GM23338 (cell line): ENCODE data around the gene NUP98. TPM values are rescaled to one million over a fixed set of nuclear protein-coding genes. Genes with fewer than 3 reads are reported as not detected.

Experiments used
- ATAC-seq: fragments of 200-7000 bp; cut with Tn5 transposase; 3 replicates; pipeline ENCODE4 v1.9.1; 2020
- DNase-seq: peaks from one replicate; pipeline ENCODE4 v3.0.0-alpha.2; 2015; ENCODE audit warnings: low spot score
- H2AFZ ChIP-seq: fragments of 200-600 bp; sonication (generic); 2 replicates; pipeline ENCODE4 v1.8.0; 2016; ENCODE audit warnings: antibody characterized with exemption, mild to moderate bottlenecking, moderate library complexity
- H3F3A ChIP-seq: fragments of 200-600 bp; sonication (generic); replicated peaks from 2 replicates; pipeline ENCODE4 v1.8.0; 2017; ENCODE audit warnings: antibody characterized with exemption, mixed run types, low read depth
- H3K27ac ChIP-seq: fragments of 200-600 bp; sonication (generic); 2 replicates; pipeline ENCODE4 v1.6.1; 2016; ENCODE audit warnings: low read depth
- H3K27me3 ChIP-seq: fragments of 200-600 bp; sonication (generic); 2 replicates; pipeline ENCODE4 v1.8.0; 2016; ENCODE audit warnings: mild to moderate bottlenecking, mixed run types, moderate library complexity; ENCODE audit not compliant: insufficient read depth
- H3K36me3 ChIP-seq: fragments of 200-600 bp; sonication (generic); 2 replicates; pipeline ENCODE4 v1.8.0; 2016; ENCODE audit warnings: mild to moderate bottlenecking; ENCODE audit not compliant: insufficient read depth
- H3K4me1 ChIP-seq: fragments of 200-600 bp; sonication (generic); 2 replicates; pipeline ENCODE4 v1.8.0; 2016; ENCODE audit warnings: mild to moderate bottlenecking, moderate library complexity; ENCODE audit not compliant: insufficient read depth
- H3K4me2 ChIP-seq: fragments of 200-600 bp; sonication (generic); 2 replicates; pipeline ENCODE4 v1.7.1; 2017; ENCODE audit warnings: mixed run types
- H3K4me3 ChIP-seq: fragments of 200-600 bp; sonication (generic); 2 replicates; pipeline ENCODE4 v1.6.1; 2016; ENCODE audit warnings: mixed run types
- H3K79me2 ChIP-seq: fragments of 200-600 bp; sonication (generic); replicated peaks from 2 replicates; pipeline ENCODE4 v1.8.0; 2017; ENCODE audit warnings: mild to moderate bottlenecking; ENCODE audit not compliant: insufficient read depth
- H3K9me2 ChIP-seq: fragments of 200-600 bp; sonication (generic); 2 replicates; pipeline ENCODE4 v1.8.0; 2017; ENCODE audit not compliant: insufficient read depth
- H4K20me1 ChIP-seq: fragments of 200-600 bp; sonication (generic); replicated peaks from 2 replicates; pipeline ENCODE4 v1.8.0; 2017; ENCODE audit warnings: mild to moderate bottlenecking; ENCODE audit not compliant: insufficient read depth
- H3K27ac Mint-ChIP-seq: 2 replicates; pipeline ENCODE4 v1.8.0; 2020; ENCODE audit warnings: inconsistent platforms, mild to moderate bottlenecking, moderate library complexity, mixed read lengths
- H3K27me3 Mint-ChIP-seq: 3 replicates; pipeline ENCODE4 v1.8.0; 2022; ENCODE audit warnings: low read depth, mild to moderate bottlenecking, moderate library complexity, mixed read lengths, inconsistent platforms; ENCODE audit not compliant: insufficient read depth, poor library complexity
- H3K36me3 Mint-ChIP-seq: 3 replicates; pipeline ENCODE4 v1.8.0; 2021; ENCODE audit warnings: low read depth, mild to moderate bottlenecking, inconsistent platforms, moderate library complexity, mixed read lengths
- H3K4me1 Mint-ChIP-seq: 3 replicates; pipeline ENCODE4 v1.8.0; 2020; ENCODE audit warnings: mild to moderate bottlenecking, inconsistent platforms, mixed read lengths
- H3K4me3 Mint-ChIP-seq: 3 replicates; pipeline ENCODE4 v1.8.0; 2021; ENCODE audit warnings: moderate library complexity, mild to moderate bottlenecking, inconsistent platforms, mixed read lengths
- H3K9me3 Mint-ChIP-seq: 3 replicates; pipeline ENCODE4 v1.8.0; 2020; ENCODE audit warnings: moderate library complexity, mild to moderate bottlenecking, inconsistent platforms, mixed read lengths
- CREB1 ChIP-seq: fragments of 250-450 bp; sonication (Bioruptor Pico); IDR thresholded peaks from 2 replicates; pipeline ENCODE4 v1.5.0; 2020; ENCODE audit warnings: low read depth, mild to moderate bottlenecking, moderate library complexity
- ETS1 ChIP-seq: IDR thresholded peaks from 2 replicates; pipeline ENCODE4 v1.6.1; 2016; ENCODE audit warnings: antibody characterized with exemption
- EZH2phosphoT487 ChIP-seq: fragments of 200-600 bp; sonication (generic); IDR thresholded peaks from one replicate; pipeline ENCODE4 v1.8.1; 2018; ENCODE audit warnings: antibody characterized with exemption; ENCODE audit not compliant: unreplicated experiment
- JUNB ChIP-seq: IDR thresholded peaks from one replicate; pipeline ENCODE4 v1.6.1; 2016; ENCODE audit warnings: antibody characterized with exemption; ENCODE audit not compliant: unreplicated experiment
- NANOG ChIP-seq: IDR thresholded peaks from 2 replicates; pipeline ENCODE4 v1.6.1; 2016; ENCODE audit warnings: antibody characterized with exemption, borderline replicate concordance
- ZNF114 ChIP-seq: fragments of 250-450 bp; sonication (Bioruptor Pico); IDR thresholded peaks from 2 replicates; pipeline ENCODE4 v1.5.0; 2020; ENCODE audit warnings: mild to moderate bottlenecking, moderate library complexity
- ZNF331 ChIP-seq: fragments of 250-450 bp; sonication (Bioruptor Pico); IDR thresholded peaks from 2 replicates; pipeline ENCODE4 v1.5.0; 2020; ENCODE audit warnings: low read depth, mild to moderate bottlenecking, moderate library complexity
- polyA plus RNA-seq: library from polyadenylated mRNA; unstranded; fragments of >200 nt; fragmentation: Nextera tagmentation; extraction: Ambion mirVana; gene quantifications from 2 replicates; pipeline ENCODE4 v1.2.1, GENCODE V29; 2016
- total RNA-seq: library from RNA; depleted of rRNA; stranded (reverse); fragments of >200 nt; shearing (Covaris generic); gene quantifications from 2 replicates; pipeline ENCODE4 v1.2.3, GENCODE V29; 2014
- TF ChIP-seq, protein P1 (sequence below): fragments of 250-450 bp; sonication (Bioruptor Pico); IDR thresholded peaks from 2 replicates; pipeline ENCODE4 v1.5.0; 2020; ENCODE audit warnings: mild to moderate bottlenecking, moderate library complexity
- TF ChIP-seq, protein P2 (sequence below), 2 experiments: fragments of 200-600 bp in 1 of 2; sonication (generic) in 1 of 2; conservative IDR thresholded peaks; 2 replicates each; pipeline versions ENCODE4 v1.5.1 to v1.6.1; 2016 to 2017; ENCODE audit warnings: antibody characterized with exemption in 2 of 2, low read depth in 2 of 2, mild to moderate bottlenecking in 2 of 2, moderate library complexity in 1 of 2

The NUP98 gene
- total and polyA plus RNA-seq, 2 experiments from 2014 or later, result 23.9 to 174 TPM

GRCh38 chr11:3755151-3755550 lies 42.2 kb downstream of the NUP98 start (continued):
- TF ChIP-seq, protein P1, sequence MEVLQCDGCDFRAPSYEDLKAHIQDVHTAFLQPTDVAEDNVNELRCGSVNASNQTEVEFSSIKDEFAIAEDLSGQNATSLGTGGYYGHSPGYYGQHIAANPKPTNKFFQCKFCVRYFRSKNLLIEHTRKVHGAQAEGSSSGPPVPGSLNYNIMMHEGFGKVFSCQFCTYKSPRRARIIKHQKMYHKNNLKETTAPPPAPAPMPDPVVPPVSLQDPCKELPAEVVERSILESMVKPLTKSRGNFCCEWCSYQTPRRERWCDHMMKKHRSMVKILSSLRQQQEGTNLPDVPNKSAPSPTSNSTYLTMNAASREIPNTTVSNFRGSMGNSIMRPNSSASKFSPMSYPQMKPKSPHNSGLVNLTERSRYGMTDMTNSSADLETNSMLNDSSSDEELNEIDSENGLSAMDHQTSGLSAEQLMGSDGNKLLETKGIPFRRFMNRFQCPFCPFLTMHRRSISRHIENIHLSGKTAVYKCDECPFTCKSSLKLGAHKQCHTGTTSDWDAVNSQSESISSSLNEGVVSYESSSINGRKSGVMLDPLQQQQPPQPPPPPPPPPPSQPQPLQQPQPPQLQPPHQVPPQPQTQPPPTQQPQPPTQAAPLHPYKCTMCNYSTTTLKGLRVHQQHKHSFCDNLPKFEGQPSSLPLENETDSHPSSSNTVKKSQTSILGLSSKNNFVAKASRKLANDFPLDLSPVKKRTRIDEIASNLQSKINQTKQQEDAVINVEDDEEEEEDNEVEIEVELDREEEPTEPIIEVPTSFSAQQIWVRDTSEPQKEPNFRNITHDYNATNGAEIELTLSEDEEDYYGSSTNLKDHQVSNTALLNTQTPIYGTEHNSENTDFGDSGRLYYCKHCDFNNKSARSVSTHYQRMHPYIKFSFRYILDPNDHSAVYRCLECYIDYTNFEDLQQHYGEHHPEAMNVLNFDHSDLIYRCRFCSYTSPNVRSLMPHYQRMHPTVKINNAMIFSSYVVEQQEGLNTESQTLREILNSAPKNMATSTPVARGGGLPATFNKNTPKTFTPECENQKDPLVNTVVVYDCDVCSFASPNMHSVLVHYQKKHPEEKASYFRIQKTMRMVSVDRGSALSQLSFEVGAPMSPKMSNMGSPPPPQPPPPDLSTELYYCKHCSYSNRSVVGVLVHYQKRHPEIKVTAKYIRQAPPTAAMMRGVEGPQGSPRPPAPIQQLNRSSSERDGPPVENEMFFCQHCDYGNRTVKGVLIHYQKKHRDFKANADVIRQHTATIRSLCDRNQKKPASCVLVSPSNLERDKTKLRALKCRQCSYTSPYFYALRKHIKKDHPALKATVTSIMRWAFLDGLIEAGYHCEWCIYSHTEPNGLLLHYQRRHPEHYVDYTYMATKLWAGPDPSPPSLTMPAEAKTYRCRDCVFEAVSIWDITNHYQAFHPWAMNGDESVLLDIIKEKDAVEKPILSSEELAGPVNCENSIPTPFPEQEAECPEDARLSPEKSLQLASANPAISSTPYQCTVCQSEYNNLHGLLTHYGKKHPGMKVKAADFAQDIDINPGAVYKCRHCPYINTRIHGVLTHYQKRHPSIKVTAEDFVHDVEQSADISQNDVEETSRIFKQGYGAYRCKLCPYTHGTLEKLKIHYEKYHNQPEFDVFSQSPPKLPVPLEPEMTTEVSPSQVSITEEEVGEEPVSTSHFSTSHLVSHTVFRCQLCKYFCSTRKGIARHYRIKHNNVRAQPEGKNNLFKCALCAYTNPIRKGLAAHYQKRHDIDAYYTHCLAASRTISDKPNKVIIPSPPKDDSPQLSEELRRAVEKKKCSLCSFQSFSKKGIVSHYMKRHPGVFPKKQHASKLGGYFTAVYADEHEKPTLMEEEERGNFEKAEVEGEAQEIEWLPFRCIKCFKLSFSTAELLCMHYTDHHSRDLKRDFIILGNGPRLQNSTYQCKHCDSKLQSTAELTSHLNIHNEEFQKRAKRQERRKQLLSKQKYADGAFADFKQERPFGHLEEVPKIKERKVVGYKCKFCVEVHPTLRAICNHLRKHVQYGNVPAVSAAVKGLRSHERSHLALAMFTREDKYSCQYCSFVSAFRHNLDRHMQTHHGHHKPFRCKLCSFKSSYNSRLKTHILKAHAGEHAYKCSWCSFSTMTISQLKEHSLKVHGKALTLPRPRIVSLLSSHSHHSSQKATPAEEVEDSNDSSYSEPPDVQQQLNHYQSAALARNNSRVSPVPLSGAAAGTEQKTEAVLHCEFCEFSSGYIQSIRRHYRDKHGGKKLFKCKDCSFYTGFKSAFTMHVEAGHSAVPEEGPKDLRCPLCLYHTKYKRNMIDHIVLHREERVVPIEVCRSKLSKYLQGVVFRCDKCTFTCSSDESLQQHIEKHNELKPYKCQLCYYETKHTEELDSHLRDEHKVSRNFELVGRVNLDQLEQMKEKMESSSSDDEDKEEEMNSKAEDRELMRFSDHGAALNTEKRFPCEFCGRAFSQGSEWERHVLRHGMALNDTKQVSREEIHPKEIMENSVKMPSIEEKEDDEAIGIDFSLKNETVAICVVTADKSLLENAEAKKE (CRISPR knock-in tag), result no peak
- TF ChIP-seq ETS1 (no peak), JUNB (no peak), EZH2phosphoT487 (no peak)

- H4K20me1 ChIP-seq, result peaks cover 11% of the 10 kb centered on the region
- no peak overlapping the region for H3K27ac Mint-ChIP-seq
- peaks cover 67% of the 10 kb centered on the region for H3K36me3 Mint-ChIP-seq
- no peak for ATAC-seq
- H3K4me1 Mint-ChIP-seq, result no peaks in the 10 kb centered on the region
- no peak overlapping the region for H3K4me3 Mint-ChIP-seq
- H3K27me3 ChIP-seq, result no peaks in the 10 kb centered on the region
- DNase-seq, result no peak
- H3K9me3 Mint-ChIP-seq, result no peaks in the 10 kb centered on the region
- no peak overlapping the region for H2AFZ ChIP-seq
- peak overlapping the region; percentile 55; the same call in 1 of the 2 replicates for H3K27ac ChIP-seq
- no peak overlapping the region for H3K4me2 ChIP-seq
- no peaks in the 10 kb centered on the region for H3K4me1 ChIP-seq
- peaks cover 3% of the 10 kb centered on the region; the same call in 1 of the 2 replicates for H3F3A ChIP-seq
- H3K9me2 ChIP-seq, result no peaks in the 10 kb centered on the region
- peaks cover 5% of the 10 kb centered on the region for H3K79me2 ChIP-seq
- peaks cover 3% of the 10 kb centered on the region for H3K27me3 Mint-ChIP-seq
- H3K36me3 ChIP-seq, result peaks cover 54% of the 10 kb centered on the region
- H3K4me3 ChIP-seq, result no peak overlapping the region
- no peak for TF ChIP-seq ZNF331
- no peak for TF ChIP-seq CREB1 (CRISPR knock-in tag)
- TF ChIP-seq JUNB, result no peak
- TF ChIP-seq NANOG, result no peak
- no peak for TF ChIP-seq ETS1
- TF ChIP-seq, protein P2, sequence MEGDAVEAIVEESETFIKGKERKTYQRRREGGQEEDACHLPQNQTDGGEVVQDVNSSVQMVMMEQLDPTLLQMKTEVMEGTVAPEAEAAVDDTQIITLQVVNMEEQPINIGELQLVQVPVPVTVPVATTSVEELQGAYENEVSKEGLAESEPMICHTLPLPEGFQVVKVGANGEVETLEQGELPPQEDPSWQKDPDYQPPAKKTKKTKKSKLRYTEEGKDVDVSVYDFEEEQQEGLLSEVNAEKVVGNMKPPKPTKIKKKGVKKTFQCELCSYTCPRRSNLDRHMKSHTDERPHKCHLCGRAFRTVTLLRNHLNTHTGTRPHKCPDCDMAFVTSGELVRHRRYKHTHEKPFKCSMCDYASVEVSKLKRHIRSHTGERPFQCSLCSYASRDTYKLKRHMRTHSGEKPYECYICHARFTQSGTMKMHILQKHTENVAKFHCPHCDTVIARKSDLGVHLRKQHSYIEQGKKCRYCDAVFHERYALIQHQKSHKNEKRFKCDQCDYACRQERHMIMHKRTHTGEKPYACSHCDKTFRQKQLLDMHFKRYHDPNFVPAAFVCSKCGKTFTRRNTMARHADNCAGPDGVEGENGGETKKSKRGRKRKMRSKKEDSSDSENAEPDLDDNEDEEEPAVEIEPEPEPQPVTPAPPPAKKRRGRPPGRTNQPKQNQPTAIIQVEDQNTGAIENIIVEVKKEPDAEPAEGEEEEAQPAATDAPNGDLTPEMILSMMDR (conservative IDR thresholded peaks at IDR 0.05; ENCODE audit: low read depth in 2 of 2), result no peak
- TF ChIP-seq ZNF114 (CRISPR knock-in tag), result no peak
Observed at GRCh38 chr11:3753110-3753509, 44.2 kb downstream of the NUP98 start.
